Endothelial cell of hepatic sinusoid (primary cell): ENCODE measurements around the gene SLC22A3.
"Not testable (repeated sequence)": the region's sequence is repeated elsewhere in the genome, so short reads cannot be mapped to it uniquely, and the experiment has no call there.

Experiments
- in situ Hi-C: cut with HindIII; loops from 2 replicates; pipeline ENCODE4 v1.10.0; 2017; ENCODE audit warnings: low sequenced_read_pairs

SLC22A3 gene

GRCh38 chr6:160348223-160349019, at the start of gene SLC22A3:
Gene SLC22A3 (plus strand): TSS chr6:160348378. CDS start chr6:160348420, 42 bp downstream.
- in situ Hi-C loops: no loop called here

- in situ Hi-C loops: no loop called here
These were observed 48.6 kb upstream of the SLC22A3 start for GRCh38 chr6:160299559-160299958.

GRCh38 chr6:160300076-160300695, 48.0 kb upstream of the SLC22A3 start:
- in situ Hi-C loops: no loop called here

- in situ Hi-C loops: no loop called here
These were observed 46.8 kb upstream of the SLC22A3 start for GRCh38 chr6:160301339-160301738.

- in situ Hi-C loops: not testable (repeated sequence)
These were observed 45.6 kb upstream of the SLC22A3 start for GRCh38 chr6:160302431-160303082.

GRCh38 chr6:160303806-160304205, 44.4 kb upstream of the SLC22A3 start:
- in situ Hi-C loops: no loop called here

- in situ Hi-C loops: no loop called here
These were observed 42.1 kb upstream of the SLC22A3 start for GRCh38 chr6:160305926-160306713.

- in situ Hi-C loops: no loop called here
These were observed 38.5 kb upstream of the SLC22A3 start for GRCh38 chr6:160309718-160310117.

GRCh38 chr6:160312900-160313299, 35.3 kb upstream of the SLC22A3 start:
- in situ Hi-C loops: no loop called here

- in situ Hi-C loops: no loop called here
These were observed 32.9 kb upstream of the SLC22A3 start for GRCh38 chr6:160315310-160315709.

GRCh38 chr6:160316261-160316660, 31.9 kb upstream of the SLC22A3 start:
- in situ Hi-C loops: no loop called here

- in situ Hi-C loops: no loop called here
These were observed 28.9 kb upstream of the SLC22A3 start for GRCh38 chr6:160319246-160319645.

GRCh38 chr6:160321729-160322505, 26.3 kb upstream of the SLC22A3 start:
- in situ Hi-C loops: no loop called here

GRCh38 chr6:160327981-160328380, 20.2 kb upstream of the SLC22A3 start:
- in situ Hi-C loops: no loop called here

- in situ Hi-C loops: no loop called here
These were observed 19.7 kb upstream of the SLC22A3 start for GRCh38 chr6:160328447-160328846.

GRCh38 chr6:160329188-160329587, 19.0 kb upstream of the SLC22A3 start:
- in situ Hi-C loops: no loop called here

GRCh38 chr6:160330619-160331018, 17.6 kb upstream of the SLC22A3 start:
- in situ Hi-C loops: no loop called here

- in situ Hi-C loops: no loop called here
These were observed 17.0 kb upstream of the SLC22A3 start for GRCh38 chr6:160331204-160331603.

- in situ Hi-C loops: no loop called here
These were observed 16.4 kb upstream of the SLC22A3 start for GRCh38 chr6:160331753-160332152.

GRCh38 chr6:160333101-160333500, 15.1 kb upstream of the SLC22A3 start:
- in situ Hi-C loops: no loop called here
